Osteocyte (in vitro differentiated cells): ENCODE data around the gene NTN5. TPM values are rescaled to one million over a fixed set of nuclear protein-coding genes. Genes with fewer than 3 reads are reported as not detected.

Experiments
- DNase-seq: peaks from one replicate; pipeline ENCODE4 v3.0.0; 2021; ENCODE audit warnings: mixed read lengths; ENCODE audit not compliant: unreplicated experiment; ENCODE audit errors: extremely low spot score
- H3K27ac Mint-ChIP-seq: one replicate; pipeline ENCODE4 v1.8.0; 2021; ENCODE audit warnings: mild to moderate bottlenecking, mixed read lengths; ENCODE audit not compliant: unreplicated experiment
- H3K27me3 Mint-ChIP-seq: one replicate; pipeline ENCODE4 v1.8.0; 2021; ENCODE audit warnings: mixed read lengths; ENCODE audit not compliant: unreplicated experiment
- H3K36me3 Mint-ChIP-seq: one replicate; pipeline ENCODE4 v1.8.0; 2021; ENCODE audit warnings: mixed read lengths; ENCODE audit not compliant: unreplicated experiment
- H3K4me1 Mint-ChIP-seq: one replicate; pipeline ENCODE4 v1.8.0; 2021; ENCODE audit warnings: mixed read lengths; ENCODE audit not compliant: unreplicated experiment
- H3K4me3 Mint-ChIP-seq: one replicate; pipeline ENCODE4 v1.8.0; 2021; ENCODE audit warnings: mild to moderate bottlenecking, moderate library complexity, mixed read lengths; ENCODE audit not compliant: unreplicated experiment
- H3K9me3 Mint-ChIP-seq: one replicate; pipeline ENCODE4 v1.8.0; 2021; ENCODE audit warnings: mixed read lengths; ENCODE audit not compliant: unreplicated experiment
- CTCF ChIP-seq: fragments of 200-600 bp; sonication (generic); IDR thresholded peaks from 2 replicates; pipeline ENCODE4 v1.5.0; 2021; ENCODE audit warnings: antibody characterized with exemption, mild to moderate bottlenecking, moderate library complexity
- total RNA-seq: library from RNA; stranded (reverse); gene quantifications from 2 replicates; pipeline ENCODE4 v1.2.1, GENCODE V29; 2021

NTN5 gene
- total RNA-seq, 1 donor from 2014 or later = 1.7 TPM

- Mint-ChIP-seq H3K9me3 (no peaks in the 10 kb centered on the region), H3K4me1 (peaks cover 34% of the 10 kb centered on the region), H3K27ac (no peak overlapping the region), H3K36me3 (no peaks in the 10 kb centered on the region), H3K4me3 (no peak overlapping the region), H3K27me3 (peaks cover 6% of the 10 kb centered on the region)
- no peak for TF ChIP-seq CTCF
- DNase-seq = no peak
Measured at GRCh38 chr19:48639483-48640375, 33.1 kb downstream of the NTN5 start.

GRCh38 chr19:48638831-48639381 lies 33.9 kb downstream of the NTN5 start:
- Mint-ChIP-seq H3K4me3 (no peak overlapping the region), H3K4me1 (peaks cover 37% of the 10 kb centered on the region), H3K27me3 (peaks cover 6% of the 10 kb centered on the region), H3K9me3 (no peaks in the 10 kb centered on the region), H3K36me3 (no peaks in the 10 kb centered on the region), H3K27ac (no peak overlapping the region)
- no peak for TF ChIP-seq CTCF
- DNase-seq = no peak

- peak; percentile 95 for DNase-seq
- peak; percentile 34 for TF ChIP-seq CTCF
- Mint-ChIP-seq H3K4me1 (peaks cover 45% of the 10 kb centered on the region), H3K4me3 (peak overlapping the region; percentile 96), H3K9me3 (no peaks in the 10 kb centered on the region), H3K27ac (peak overlapping the region; percentile 100), H3K36me3 (no peaks in the 10 kb centered on the region), H3K27me3 (peaks cover 6% of the 10 kb centered on the region)
Measured at GRCh38 chr19:48637948-48638830, 34.6 kb downstream of the NTN5 start.

GRCh38 chr19:48637449-48637947 lies 35.3 kb downstream of the NTN5 start:
- Mint-ChIP-seq H3K9me3 (no peaks in the 10 kb centered on the region), H3K27me3 (peaks cover 6% of the 10 kb centered on the region), H3K27ac (peak overlapping the region; percentile 100), H3K36me3 (no peaks in the 10 kb centered on the region), H3K4me3 (peak overlapping the region; percentile 96), H3K4me1 (peaks cover 51% of the 10 kb centered on the region)
- peak; percentile 99 for DNase-seq
- TF ChIP-seq CTCF = no peak
